Activated T-cell treated with anti-CD3 and anti-CD28 coated beads for 4 hours (primary cell): ENCODE results near the gene ADGRF4.

Experiments
- DNase-seq: peaks from one replicate; pipeline ENCODE4 v3.0.0-alpha.2; 2020

ADGRF4 gene, protein sequence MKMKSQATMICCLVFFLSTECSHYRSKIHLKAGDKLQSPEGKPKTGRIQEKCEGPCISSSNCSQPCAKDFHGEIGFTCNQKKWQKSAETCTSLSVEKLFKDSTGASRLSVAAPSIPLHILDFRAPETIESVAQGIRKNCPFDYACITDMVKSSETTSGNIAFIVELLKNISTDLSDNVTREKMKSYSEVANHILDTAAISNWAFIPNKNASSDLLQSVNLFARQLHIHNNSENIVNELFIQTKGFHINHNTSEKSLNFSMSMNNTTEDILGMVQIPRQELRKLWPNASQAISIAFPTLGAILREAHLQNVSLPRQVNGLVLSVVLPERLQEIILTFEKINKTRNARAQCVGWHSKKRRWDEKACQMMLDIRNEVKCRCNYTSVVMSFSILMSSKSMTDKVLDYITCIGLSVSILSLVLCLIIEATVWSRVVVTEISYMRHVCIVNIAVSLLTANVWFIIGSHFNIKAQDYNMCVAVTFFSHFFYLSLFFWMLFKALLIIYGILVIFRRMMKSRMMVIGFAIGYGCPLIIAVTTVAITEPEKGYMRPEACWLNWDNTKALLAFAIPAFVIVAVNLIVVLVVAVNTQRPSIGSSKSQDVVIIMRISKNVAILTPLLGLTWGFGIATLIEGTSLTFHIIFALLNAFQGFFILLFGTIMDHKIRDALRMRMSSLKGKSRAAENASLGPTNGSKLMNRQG

DNA sequence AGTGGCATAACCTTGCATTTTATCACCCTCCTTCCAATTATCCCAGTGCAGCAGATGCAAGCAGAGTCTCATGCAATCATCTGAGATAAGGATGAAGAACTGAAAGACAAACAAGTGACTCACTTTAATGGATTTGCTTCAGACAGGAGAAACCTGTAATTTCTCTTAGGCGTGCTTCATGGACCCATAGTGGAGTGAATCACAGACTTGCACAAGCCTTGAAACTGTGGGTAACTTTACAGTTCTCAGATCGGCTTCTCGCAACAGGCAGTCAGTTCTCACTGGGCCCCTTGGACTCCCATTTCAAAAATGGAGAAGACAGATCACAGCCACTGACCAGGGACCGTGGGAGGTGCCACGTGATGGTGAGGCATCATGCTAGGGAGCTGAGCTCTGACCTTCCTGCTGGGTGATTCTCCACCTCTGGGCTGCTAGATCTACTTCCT is at the start of gene ADGRF4:
ADGRF4 (plus strand) TSS at position 239 of the 446 bp plus-strand sequence. CDS start 8,666 bp downstream, outside the sequence.
- DNase-seq, result no peak

DNA sequence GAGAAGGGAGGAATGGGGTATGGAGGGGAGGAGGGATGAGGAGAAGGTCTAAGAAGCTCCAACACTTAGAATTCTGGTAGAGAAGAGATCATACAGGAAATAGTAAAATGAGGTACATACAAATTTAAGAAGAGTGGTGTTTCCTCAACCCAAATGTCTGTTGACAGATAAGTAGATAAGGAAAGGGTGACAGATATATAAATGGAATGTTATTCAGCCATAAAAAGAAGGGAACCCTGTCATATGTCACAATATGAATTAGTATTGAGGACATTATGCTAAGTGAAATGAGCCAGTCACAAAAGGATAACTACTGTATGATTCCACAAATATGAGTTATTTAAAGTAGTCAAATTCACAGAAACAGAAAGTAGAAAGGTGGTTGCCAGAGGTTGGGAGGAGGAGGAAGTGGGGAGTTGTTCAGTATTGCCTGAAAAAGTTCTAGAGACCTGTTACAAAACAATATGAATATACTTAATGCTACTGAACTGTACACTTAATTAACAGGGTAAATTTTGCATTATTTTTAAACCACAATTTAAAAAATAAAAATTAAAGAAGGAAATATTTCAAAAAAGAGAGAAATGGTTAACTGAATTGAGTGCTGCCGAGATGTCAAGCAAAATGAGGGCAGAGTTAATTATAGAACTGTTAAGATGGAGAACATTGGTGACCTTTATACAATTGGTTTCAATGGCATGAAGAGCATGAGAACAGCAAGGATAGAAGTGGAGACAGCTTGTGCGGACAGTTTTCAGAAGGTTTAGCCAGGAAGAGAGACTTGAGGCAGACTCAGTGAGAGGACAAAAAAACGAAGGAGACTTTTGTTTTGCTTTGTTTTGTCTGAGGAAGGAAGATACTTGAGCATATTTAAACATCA is 47.6 kb upstream of the ADGRF4 start:
- DNase-seq, result no peak

DNA sequence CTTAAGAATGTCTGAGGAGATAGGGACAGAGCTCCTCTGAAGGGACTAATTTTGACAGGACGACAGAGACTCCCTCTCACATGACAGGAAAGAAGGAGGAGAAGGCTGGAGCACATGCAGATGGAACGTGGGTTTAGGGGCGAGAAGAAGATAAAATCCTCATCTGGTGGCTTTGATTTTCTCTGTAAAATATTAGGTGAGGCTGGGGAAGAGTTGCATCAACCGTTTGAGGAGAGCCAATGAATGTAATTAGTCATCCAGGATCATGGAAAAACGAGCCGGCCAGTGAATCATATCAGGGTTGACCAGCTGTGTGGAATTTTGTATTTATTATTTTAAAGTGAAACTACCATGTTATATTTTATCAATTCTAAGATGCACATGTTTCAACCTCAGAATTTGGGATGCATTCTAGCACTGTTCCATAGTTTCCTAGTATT is 46.9 kb upstream of the ADGRF4 start:
- no peak for DNase-seq

DNA sequence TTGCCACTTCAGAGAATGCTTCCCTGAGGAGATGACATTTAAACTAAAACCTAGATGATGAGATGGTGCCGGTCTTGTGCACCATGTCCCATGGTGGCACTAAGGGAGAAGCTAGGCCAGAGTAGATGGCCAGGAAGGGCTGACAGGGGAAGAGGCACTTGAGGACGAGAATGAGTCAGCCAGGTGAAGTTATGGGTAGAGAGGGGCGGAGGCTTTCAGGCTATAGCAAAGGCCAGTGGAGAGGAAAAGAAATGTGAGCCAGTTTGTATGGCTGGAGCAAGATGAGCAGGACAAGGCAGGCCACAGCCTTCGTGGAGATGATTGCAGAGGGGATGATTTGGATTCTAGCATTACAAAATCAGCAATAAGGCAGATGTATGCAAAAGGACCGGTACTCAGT is 44.7 kb upstream of the ADGRF4 start:
- DNase-seq, result no peak

DNA sequence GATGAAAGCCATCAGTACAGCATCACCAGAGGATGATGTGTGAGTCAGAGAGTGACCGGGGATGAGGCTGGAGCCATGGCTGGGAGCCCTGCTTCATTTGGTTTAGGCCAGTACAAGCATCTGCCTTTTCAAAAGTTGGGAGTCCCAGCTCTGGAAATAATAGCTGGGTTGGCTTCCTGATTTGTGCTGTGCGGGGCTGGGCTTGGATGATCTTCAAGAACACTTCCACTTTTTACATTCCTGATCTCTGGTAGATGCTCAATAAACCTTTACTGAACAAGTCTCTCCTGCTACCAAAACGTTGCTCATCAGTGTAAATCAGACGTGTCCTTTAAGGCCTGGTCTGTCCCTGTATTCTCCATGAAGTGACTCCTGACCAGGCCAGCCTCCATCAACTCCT is 44.1 kb upstream of the ADGRF4 start:
- no peak for DNase-seq

DNA sequence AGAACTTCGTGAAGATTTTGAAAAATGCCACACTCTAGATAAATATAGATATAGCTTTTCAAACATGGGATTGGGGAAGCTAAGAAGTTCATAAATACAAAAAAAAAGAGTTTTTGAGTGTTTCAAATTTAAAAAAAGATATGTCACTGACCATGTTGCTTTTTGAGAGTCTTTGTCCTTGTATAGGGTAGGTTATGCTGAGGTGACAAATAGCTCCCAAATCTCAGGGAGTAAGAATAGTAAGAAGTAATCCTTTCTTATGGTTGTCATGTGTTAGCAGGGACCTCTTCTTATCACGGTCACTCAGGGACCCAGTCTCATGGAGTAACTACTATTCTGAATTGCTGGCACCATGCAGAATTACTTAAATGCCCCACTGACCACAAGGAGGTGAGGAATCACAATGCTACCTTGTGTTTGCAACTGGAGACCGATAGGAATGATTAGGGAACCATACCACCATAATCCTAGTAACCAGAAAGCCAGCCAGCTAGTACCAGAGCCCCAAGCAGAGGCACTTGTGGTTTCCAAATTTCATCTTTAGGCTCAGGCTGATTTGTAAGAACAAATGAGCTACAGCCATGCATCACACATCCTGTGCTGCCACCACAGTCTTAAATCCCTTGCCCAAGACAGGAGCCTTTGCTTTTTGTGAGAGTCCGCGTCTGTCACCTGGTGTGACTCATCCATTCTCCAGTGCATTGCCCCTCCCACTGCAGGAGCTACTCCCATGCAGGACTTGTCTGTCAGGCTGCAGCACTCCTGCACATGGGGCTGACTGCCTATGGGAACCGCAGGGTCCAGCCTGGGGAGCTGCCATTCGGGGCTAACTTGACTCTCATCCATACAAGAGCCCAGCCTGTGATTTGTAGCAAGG is 42.4 kb upstream of the ADGRF4 start:
- no peak for DNase-seq

DNA sequence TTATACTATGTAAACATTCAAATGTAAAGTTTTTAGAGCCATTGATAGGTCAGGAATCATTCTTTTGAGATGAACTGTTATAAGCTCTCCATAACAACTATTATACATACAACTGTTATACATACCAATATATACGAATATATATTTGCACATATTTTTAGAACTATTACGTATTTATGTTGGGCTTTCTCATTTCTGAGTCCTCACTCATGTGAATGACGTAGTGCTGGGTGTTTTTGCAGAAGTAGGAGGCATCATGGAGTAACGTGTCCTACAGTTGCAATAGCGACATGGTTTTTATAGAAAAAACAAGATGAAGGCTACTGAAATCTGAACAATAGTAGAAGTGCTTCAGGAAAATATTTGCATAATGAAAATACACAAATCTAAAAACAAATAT is 36.4 kb upstream of the ADGRF4 start:
- no peak for DNase-seq

DNA sequence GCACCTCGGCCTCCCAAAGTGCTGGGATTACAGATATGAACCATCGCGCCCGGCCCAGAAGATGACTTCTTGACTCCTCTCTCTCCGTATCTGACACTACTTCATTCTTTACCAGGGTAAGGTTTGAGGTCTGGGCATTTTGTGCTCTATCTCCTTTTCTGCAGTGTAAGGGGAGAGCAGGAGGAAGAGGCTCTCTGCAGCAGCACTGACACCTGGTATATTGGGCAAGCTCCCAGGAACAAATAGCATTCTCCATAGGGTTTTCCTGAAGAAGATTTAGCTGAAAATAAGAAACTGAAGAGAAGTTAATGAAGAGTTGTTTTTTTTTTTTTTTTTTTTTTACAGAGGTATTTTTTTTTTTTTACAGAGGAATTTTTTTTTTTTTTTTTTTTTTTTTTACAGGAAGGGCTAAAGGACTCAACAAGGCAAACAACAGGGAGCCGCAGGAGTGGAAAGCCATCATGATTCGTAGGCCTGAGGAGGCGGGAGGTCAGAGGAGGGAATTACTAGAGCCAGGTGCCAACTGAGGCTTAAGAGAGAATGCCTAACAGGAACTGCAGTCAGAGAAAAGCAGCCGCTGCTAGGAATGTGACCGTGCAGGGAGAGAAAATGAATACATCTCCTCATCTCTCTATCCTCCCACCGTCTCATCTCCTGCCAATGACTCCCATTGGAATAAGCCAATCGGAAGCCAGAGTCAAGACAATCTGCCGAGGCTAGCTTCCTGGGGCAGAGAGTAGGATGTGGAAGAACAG is 34.7 kb upstream of the ADGRF4 start:
- DNase-seq, result no peak

DNA sequence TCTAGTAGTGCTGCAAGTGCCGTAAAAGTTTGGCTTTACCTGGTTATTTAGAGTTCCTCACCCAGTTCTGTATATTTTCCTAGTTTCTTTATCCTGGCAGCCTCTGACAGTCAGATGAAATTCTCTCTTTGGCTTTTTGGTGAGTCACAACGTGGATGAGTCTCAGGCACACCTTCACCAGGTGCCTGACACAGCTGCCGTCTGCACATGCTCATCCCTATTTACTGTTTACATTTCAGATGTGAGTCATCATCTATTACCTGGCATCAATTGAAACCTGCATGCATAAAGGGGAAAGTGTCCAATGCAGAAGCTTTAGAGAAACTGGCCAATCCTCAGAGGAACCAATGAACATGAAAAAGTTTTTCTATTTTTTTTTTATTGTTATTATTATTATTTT is 33.3 kb upstream of the ADGRF4 start:
- no peak for DNase-seq

DNA sequence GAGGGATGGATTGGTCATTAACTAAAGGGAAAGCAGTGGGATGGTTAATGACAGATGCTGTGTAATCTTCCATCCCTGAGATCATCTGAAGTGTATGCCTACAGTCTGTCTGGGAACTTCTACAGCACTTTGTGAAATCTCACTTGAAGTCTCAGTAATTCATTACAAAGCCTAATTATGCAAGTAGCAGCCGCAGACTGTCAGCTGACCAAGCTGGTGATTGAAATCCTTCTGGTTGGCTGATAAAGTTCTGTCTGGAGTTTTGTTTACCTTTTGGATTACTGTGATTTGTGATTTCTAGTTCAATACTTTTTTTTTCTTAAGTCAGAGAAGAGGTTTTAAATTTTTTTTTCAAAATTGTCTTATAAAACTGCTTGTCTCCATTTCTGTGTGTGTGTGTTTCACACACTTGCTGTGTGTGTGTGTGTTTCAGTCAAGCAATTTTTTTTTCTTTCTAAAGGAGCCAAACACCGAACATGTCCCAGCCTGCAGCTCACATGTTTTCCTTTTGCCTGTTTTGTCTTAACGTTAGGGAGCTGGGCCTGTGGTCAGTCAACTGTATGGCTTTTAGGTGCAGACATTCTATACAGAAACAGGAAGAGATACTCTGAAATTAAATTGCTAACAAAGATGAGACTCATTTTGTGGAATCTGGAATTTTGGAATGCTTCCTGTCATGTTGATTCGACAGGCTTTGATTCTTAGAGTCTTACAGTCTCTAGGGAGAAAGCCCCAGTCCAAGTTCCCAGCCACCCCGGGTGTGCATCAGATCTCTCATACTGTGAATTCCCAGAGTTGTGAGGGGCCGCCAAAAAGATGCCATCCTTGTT is 28.5 kb upstream of the ADGRF4 start:
- no peak for DNase-seq

DNA sequence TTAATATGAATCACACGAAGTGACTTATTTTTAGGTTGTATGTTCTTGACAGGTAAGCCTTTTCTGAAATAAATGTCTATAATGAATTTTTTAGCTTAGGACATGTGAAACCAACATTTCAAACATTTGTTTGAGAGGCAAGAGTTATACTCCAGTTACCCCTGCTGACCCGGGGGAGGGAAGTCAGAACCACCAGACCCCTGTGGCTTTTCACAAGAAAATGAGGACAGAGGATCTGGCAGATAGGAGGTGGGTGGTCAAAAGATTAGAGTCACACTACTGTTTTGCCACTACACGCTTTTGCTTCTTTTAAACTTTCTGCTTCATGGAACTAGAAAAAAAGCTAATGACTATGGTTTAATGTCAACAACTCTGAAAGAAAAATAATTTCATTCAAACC is 27.5 kb upstream of the ADGRF4 start:
- DNase-seq, result no peak

DNA sequence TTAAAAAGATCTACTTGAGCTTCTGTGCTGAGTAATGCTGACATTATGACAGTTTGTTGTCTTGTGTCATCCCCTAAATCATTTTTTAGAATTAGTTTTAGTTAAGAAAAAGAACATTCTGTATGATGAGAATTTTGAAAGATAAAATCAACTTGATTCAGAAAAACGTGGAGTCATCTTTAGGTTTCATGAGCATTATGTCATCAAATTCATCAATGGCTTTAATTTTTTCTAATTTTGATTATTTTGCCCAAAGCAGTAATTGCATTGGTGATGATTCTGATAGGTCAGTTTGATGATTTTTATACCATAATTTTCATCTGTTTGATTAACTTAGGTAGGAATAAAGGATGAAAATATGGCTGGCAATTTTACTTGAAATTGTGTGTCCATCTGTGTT is 26.6 kb upstream of the ADGRF4 start:
- DNase-seq, result no peak

DNA sequence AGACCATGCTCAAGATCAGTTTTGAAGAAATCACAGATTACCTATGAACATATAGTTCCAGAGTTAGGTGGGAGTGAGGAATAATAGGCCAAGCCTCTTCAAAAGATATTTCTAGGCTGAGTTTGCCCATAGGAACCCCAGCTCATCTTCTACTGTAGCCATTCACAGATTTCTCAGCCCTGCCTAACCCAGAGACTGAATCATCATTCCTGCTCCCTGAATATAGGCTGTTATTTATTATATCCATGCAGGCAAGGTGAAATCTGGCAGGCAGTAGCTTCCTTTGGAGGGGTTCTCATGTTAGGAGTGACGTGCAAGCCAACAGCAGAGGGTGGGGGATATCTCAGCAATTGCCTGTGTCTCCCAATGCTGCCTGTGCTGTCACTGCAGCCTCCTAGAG is 25.6 kb upstream of the ADGRF4 start:
- DNase-seq, result no peak

DNA sequence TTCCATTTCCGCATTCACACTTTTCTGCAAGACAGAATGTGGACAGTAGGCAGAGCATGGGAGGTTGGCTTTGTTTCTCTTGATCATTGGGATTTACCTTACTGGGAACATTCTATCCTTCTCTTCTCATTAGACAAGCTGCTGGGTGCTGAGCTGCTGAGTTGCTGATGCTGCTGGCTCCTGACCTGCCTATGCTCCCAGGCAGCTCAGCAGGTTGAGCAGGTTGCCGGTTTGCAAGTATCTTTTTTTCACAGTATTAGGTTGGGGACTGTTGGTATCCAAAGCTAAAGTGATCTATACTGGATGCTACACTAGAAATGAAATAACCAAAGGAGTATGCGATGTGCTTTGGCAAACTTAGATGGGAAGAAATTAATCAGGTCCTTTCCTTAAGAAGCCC is 23.7 kb upstream of the ADGRF4 start:
- DNase-seq, result no peak

DNA sequence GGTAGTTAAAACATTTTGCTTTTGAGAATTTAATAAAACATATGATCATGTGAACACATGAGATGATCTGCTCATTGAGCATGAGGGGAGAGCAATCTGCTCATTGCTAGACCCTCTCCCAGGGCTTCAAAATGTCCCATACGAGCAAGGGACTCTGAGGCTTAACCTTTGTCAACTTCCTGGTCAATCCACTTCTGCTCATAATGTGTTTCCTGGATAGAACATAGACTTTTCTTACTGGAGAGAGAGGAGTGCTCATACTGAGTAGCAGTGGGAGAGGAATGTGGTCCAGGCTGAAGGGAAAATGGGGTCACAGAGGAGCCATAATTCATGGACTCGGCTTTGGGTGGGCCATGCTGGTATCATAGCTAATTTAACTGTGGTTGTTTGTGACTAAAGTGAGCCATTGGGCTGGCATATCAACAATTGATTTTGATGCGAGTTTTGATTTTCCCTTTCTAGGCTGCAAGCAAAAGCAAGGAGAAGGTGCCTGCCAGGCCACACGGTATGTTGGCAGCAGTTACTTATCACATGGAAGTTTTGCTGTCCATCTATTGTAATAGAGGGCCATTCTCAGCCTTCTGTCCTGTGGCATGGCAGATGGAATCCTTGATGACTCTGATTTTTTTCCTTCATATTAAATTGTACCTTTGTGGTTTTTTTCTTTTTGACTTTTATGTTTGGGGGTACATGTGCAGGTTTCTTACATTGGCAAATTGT is 20.8 kb upstream of the ADGRF4 start:
- DNase-seq, result no peak

DNA sequence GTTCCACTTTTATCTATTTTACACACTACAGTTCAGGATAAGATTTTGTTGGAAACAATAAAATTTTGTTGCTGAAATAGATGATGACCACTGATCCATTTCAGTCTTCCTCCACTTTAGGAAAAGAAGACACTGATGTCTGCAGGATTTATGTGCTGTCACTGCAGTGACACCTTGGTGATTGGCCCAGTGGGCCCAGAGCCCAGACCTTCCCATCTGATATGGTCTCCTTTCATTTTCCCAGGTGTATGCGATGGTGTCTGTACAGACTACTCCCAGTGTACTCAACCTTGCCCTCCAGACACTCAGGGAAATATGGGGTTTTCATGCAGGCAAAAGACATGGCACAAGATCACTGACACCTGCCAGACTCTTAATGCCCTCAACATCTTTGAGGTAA is 19.6 kb upstream of the ADGRF4 start:
- no peak for DNase-seq

DNA sequence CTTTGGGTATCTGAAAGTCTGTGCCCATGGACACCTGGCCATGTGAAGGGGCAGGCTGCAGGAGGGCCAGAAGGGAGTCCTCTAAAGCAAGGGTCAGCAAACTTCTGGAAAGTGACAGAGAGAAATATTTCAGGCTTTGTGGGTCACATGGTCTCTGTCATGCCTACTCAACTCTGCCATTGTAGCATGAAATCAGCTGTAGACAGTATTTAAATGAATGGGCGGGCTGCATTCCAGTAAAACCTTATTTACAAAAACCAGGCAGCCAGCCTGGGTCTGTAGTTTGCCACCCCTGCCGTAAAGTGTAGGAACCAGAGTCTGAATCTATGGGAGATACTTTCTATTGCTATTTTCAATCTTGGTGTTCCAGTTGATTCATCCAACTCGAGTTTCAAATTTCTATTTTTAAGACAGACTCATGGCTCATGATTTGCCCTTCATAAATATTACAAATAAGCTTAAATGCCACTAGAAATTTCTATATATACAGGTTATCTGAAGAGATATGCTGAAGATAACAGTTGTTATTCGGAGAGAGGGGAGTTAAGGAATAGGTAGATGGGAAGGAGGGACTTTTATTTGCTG is 19.0 kb upstream of the ADGRF4 start:
- DNase-seq, result no peak

DNA sequence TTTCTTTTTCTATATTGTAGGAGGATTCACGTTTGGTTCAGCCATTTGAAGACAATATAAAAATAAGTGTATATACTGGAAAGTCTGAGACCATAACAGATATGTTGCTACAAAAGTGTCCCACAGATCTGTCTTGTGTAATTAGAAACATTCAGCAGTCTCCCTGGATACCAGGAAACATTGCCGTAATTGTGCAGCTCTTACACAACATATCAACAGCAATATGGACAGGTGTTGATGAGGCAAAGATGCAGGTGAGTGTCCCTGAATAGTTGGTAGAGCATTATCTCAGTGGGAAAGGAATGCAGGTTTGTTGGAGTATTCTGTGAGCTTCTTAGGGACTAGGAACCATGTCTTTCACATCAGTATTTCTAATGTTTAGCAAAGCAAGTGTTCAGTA is 18.3 kb upstream of the ADGRF4 start:
- DNase-seq, result no peak

DNA sequence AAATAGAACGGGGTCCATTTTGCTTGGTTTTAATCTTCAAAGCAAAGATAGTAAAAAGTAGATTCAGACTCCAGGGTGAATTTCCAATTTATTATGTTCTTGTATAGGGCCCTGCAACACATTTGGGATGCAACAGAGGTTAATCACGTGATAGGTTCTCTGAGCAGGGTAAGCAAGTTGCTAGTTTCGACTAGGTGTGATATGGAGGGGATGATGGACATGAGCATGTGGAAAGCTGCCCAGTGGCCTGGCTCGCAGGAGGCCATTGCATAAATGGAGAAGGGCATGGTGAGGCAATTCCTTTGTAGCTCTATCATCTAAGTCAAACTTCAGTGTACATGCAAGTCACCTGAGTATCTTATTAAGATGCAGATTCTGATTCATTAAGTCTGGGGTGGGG is 17.7 kb upstream of the ADGRF4 start:
- no peak for DNase-seq
